Epithelial cell of proximal tubule (primary cell): Measurements from ENCODE around the gene EXOG. TPM values are rescaled to one million over a fixed set of nuclear protein-coding genes. Genes with fewer than 3 reads are reported as not detected.

Experiments used
- DNase-seq: peaks from one replicate; pipeline ENCODE4 v3.0.0-alpha.2; 2011; ENCODE audit warnings: low read depth
- H3K4me3 ChIP-seq: 2 replicates; pipeline ENCODE4 v1.5.1; 2011; ENCODE audit warnings: low read depth, mild to moderate bottlenecking, low read length
- total RNA-seq: library from RNA; depleted of rRNA; stranded (reverse); fragments of >200 nt; gene quantifications from 2 replicates; pipeline ENCODE4 v1.2.3, GENCODE V29; 2015
- TF ChIP-seq, protein P1 (sequence below): conservative IDR thresholded peaks from 2 replicates; pipeline ENCODE4 v1.5.1; 2012; ENCODE audit warnings: low read depth, mild to moderate bottlenecking, low read length

Gene EXOG
- total RNA-seq, 1 donor from 2014 or later, result 1.8 TPM

DNA sequence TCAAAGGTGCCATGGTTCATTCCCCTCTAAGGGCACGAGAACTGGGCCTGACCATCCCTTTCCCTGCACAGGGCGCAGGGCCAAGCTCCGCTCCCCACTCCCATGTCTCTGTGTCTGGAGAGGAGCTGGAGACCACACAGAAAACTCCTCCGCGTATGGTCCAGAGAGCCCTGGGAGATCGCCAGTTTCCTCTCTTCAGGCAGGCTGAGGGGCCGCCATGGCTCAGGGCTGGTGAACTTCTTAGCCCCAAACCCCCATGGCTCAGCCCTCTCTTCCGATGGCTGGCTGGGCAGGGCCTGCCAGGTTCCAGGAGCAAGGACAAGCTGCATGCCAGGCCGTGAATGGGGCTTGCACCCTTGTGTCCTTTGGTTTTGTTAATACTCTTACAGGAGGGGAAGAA is 52.9 kb downstream of the EXOG start:
- TF ChIP-seq, protein P1, sequence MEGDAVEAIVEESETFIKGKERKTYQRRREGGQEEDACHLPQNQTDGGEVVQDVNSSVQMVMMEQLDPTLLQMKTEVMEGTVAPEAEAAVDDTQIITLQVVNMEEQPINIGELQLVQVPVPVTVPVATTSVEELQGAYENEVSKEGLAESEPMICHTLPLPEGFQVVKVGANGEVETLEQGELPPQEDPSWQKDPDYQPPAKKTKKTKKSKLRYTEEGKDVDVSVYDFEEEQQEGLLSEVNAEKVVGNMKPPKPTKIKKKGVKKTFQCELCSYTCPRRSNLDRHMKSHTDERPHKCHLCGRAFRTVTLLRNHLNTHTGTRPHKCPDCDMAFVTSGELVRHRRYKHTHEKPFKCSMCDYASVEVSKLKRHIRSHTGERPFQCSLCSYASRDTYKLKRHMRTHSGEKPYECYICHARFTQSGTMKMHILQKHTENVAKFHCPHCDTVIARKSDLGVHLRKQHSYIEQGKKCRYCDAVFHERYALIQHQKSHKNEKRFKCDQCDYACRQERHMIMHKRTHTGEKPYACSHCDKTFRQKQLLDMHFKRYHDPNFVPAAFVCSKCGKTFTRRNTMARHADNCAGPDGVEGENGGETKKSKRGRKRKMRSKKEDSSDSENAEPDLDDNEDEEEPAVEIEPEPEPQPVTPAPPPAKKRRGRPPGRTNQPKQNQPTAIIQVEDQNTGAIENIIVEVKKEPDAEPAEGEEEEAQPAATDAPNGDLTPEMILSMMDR, result no peak
- no peak for DNase-seq

DNA sequence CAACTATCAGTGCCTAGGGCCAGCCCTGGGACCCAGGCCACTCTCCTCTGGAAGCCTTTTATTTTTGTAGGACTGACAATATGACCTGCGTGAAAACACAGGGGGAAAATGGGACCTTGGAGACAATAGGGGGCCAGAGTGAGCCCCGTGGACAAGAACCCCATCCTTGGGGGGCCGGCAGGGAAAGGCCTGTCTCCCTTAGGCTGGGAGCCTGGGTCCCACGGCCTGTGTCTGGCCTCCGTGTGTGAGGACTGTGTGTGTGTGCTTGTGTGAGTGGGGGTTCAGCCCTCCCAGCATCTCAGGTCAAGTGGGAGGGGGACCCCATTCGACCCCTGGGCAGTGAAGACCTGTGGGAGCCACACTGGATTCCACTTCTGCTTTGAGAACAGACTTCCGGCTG is 53.3 kb downstream of the EXOG start:
- TF ChIP-seq, protein P1, result no peak
- DNase-seq, result no peak
- H3K4me3 ChIP-seq, result no peak overlapping the region

More for the DNA sequence above, 52.9 kb downstream of the EXOG start:
- no peak overlapping the region for H3K4me3 ChIP-seq

DNA sequence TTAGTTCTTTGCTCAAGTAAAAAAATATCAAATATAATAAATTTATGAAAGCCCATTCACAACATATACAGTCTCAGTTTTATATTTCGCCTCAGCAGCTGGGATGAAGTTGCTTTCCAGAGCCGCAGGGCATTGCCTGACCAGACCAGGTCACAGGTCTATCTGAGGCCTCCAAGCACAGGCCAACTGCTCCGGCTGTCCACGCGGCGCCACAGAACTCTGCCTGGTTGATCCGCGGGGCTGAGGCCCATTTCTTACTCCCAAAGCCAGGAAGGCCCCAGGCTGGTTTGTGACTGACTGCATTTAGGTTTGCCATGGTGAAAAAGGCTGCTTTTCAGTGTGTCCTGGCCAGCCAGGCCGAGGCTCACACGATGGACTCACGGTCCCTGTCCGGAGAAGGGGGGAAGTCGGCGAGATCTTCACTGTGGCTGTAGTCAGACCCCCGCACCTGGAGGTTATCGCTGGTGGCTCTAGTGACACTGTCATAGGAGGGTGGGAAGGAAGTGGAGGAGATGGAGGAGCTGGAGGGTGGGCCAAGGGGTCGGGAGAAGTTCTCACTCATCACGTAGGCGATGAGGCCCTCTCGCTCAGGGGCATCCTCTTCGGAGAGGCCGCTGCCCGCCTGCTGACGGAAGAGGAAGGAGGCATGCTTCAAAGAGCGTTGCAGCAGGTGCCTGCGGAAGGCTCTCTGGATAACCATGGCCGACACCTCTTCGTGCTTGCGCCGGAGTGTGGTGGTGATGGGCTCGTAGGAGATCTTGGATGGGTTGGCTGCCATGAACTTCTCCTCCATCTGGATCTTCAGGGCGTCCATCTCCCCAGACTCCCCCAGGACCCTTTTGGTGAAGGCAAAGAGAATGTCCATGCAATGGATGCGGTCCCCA is 54.1 kb downstream of the EXOG start:
- no peak overlapping the region for H3K4me3 ChIP-seq
- TF ChIP-seq, protein P1, result no peak
- DNase-seq, result no peak

DNA sequence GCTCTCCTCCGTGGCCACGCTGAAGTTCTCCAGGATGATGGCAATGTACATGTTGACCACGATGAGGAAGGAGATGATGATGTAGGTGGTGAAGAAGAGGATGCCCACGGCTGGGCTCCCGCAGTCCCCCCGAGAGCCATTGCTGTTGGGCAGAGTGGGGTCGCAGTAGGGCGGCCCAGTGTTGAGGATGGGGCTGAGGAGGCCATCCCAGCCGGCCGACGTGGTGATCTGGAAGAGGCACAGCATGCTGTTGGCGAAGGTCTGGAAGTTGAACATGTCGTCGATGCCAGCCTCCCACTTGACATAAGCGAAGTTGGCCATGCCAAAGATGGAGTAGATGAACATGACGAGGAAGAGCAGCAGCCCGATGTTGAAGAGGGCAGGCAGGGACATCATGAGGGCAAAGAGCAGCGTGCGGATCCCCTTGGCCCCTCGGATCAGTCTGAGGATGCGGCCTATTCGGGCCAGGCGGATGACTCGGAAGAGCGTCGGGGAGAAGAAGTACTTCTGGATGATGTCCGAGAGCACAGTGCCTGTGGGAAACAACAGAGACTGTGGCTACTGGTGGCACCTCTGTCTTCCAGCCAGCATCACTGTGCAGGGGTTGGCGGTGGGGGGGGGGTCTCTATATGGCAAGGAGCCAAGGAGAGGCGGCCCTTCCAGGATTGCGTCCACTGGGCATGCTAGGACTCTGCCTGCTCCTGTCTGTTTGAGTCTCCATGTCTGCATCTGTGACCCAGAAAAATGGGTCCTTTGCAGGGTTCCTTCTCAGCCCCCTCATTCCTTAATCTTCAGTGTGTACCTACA is 55.1 kb downstream of the EXOG start:
- H3K4me3 ChIP-seq, result no peak overlapping the region
- TF ChIP-seq, protein P1, result no peak
- DNase-seq, result no peak

DNA sequence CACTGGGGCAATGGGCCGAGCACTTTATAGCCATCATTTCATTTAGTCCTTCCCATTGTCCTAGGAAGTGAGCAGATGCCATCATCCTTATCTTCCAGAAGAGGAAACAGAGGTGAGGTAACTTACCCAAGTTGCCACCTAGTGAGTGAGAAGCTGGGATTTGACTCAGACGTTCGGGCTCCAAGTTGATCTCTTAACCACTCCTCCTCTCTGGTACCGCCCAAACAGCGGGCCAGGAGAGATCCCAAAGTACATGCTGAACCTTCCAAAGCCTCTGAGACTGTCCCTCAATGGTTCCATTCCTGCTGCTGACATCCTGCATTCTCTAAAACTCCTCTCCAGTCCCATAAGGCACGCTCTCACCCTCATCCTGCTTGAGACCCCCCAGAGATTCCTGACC is 56.2 kb downstream of the EXOG start:
- DNase-seq, result no peak
- TF ChIP-seq, protein P1, result no peak
- H3K4me3 ChIP-seq, result no peak overlapping the region

DNA sequence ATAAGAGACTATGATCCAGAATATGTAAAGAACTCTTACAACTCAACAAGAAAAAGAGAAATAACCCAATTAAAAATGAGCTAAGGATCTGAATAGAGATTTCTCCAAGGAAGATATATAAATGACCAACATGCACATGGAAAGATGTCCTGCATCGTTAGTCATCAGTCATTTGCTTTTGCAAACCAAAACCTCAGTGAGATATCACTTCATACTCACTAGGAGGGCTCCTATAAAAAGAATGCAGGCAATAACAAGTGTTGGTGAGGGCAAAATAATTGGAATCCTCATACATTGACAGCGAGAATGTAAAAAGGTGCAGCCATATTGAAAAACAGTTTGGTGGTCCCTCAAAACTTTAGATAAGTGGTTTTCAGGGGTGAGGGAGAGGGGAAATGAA is 56.9 kb downstream of the EXOG start:
- no peak overlapping the region for H3K4me3 ChIP-seq
- TF ChIP-seq, protein P1, result no peak
- no peak for DNase-seq
